ENCODE data around the gene GEMIN5.

DNA sequence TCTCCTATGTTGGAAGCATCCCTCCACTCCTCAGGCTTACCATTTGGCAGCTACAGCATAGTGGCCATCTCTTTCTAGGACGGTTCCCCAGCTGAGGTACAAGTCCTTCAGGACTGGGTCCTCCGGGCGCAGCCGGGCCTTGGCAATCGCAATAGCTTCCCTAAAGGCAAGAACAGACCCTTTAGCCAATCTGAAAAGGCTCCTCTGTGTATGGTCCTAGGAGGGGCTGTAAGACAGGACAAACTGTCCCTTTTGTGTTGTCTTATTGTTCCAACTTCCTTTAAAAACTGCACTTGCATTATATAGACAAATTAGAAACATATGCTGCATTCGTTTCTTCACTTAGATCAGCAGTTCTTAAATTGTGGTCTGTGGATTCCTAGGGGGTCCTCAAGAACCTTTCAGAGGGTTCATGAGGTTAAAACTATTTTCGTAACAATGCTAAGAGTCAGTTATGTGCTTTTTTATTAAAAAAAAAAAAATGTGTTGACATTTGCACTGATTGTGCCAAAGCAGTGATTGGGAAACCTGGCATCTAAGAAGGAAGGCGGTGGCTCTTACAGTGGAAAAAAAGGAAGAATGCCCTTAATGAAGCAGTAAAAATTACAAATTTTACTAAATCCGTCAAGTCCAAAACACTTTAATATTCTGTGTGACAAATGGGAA, 38.7 kb downstream of the GEMIN5 start:
- TF ChIP-seq, protein P1, sequence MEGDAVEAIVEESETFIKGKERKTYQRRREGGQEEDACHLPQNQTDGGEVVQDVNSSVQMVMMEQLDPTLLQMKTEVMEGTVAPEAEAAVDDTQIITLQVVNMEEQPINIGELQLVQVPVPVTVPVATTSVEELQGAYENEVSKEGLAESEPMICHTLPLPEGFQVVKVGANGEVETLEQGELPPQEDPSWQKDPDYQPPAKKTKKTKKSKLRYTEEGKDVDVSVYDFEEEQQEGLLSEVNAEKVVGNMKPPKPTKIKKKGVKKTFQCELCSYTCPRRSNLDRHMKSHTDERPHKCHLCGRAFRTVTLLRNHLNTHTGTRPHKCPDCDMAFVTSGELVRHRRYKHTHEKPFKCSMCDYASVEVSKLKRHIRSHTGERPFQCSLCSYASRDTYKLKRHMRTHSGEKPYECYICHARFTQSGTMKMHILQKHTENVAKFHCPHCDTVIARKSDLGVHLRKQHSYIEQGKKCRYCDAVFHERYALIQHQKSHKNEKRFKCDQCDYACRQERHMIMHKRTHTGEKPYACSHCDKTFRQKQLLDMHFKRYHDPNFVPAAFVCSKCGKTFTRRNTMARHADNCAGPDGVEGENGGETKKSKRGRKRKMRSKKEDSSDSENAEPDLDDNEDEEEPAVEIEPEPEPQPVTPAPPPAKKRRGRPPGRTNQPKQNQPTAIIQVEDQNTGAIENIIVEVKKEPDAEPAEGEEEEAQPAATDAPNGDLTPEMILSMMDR (conservative IDR thresholded peaks at IDR 0.05 in 1 of 2, IDR thresholded peaks at IDR 0.05 in 1 of 2; ENCODE audit: extremely low read depth in 1 of 2, insufficient read depth in 1 of 2, low read depth in 1 of 2, low read length in 2 of 2) = no peak
- TF ChIP-seq EZH2 (IDR thresholded peaks at IDR 0.05; ENCODE audit: borderline replicate concordance, low read length) = no peak
